ENCODE results near the gene SLC25A53.
"Not testable (repeated sequence)": the region's sequence is repeated elsewhere in the genome, so short reads cannot be mapped to it uniquely, and the experiment has no call there.

DNA sequence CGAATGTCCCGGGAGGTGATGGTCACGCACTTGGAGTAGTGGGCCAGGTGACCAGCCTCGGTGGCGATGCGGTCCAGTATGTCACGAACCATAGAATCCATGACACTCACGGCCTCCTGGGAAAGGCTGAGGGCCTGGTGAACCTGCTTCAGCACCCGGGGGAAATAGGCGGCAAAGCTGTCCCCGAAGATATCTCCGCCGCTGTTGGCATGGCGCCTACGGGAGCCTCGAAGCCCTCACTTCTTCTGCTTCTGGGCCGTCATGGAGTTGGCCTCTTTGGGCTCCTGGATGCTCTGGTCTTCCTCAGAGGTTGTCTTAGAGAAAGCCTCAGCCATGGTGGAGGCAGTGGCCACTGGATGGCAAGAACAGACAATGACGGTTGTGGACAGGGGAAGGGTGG, 94.2 kb downstream of the SLC25A53 start:
- not testable (repeated sequence) for TF ChIP-seq ZBTB8A (tag by site-specific recombination; IDR thresholded peaks at IDR 0.05); GLI4 (tag by site-specific recombination; IDR thresholded peaks at IDR 0.05); HOXD13 (CRISPR knock-in tag; IDR thresholded peaks at IDR 0.05; ENCODE audit: borderline replicate concordance); ZFP69B (tag by site-specific recombination; IDR thresholded peaks at IDR 0.05); YY1 (tag by site-specific recombination; IDR thresholded peaks at IDR 0.05)
- TF ChIP-seq, protein P1, sequence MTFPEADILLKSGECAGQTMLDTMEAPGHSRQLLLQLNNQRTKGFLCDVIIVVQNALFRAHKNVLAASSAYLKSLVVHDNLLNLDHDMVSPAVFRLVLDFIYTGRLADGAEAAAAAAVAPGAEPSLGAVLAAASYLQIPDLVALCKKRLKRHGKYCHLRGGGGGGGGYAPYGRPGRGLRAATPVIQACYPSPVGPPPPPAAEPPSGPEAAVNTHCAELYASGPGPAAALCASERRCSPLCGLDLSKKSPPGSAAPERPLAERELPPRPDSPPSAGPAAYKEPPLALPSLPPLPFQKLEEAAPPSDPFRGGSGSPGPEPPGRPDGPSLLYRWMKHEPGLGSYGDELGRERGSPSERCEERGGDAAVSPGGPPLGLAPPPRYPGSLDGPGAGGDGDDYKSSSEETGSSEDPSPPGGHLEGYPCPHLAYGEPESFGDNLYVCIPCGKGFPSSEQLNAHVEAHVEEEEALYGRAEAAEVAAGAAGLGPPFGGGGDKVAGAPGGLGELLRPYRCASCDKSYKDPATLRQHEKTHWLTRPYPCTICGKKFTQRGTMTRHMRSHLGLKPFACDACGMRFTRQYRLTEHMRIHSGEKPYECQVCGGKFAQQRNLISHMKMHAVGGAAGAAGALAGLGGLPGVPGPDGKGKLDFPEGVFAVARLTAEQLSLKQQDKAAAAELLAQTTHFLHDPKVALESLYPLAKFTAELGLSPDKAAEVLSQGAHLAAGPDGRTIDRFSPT (tag by site-specific recombination; IDR thresholded peaks at IDR 0.05), result not testable (repeated sequence)
- TF ChIP-seq, protein P2, sequence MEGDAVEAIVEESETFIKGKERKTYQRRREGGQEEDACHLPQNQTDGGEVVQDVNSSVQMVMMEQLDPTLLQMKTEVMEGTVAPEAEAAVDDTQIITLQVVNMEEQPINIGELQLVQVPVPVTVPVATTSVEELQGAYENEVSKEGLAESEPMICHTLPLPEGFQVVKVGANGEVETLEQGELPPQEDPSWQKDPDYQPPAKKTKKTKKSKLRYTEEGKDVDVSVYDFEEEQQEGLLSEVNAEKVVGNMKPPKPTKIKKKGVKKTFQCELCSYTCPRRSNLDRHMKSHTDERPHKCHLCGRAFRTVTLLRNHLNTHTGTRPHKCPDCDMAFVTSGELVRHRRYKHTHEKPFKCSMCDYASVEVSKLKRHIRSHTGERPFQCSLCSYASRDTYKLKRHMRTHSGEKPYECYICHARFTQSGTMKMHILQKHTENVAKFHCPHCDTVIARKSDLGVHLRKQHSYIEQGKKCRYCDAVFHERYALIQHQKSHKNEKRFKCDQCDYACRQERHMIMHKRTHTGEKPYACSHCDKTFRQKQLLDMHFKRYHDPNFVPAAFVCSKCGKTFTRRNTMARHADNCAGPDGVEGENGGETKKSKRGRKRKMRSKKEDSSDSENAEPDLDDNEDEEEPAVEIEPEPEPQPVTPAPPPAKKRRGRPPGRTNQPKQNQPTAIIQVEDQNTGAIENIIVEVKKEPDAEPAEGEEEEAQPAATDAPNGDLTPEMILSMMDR (tag by site-specific recombination; IDR thresholded peaks at IDR 0.05), result not testable (repeated sequence)
- TF ChIP-seq, protein P3, sequence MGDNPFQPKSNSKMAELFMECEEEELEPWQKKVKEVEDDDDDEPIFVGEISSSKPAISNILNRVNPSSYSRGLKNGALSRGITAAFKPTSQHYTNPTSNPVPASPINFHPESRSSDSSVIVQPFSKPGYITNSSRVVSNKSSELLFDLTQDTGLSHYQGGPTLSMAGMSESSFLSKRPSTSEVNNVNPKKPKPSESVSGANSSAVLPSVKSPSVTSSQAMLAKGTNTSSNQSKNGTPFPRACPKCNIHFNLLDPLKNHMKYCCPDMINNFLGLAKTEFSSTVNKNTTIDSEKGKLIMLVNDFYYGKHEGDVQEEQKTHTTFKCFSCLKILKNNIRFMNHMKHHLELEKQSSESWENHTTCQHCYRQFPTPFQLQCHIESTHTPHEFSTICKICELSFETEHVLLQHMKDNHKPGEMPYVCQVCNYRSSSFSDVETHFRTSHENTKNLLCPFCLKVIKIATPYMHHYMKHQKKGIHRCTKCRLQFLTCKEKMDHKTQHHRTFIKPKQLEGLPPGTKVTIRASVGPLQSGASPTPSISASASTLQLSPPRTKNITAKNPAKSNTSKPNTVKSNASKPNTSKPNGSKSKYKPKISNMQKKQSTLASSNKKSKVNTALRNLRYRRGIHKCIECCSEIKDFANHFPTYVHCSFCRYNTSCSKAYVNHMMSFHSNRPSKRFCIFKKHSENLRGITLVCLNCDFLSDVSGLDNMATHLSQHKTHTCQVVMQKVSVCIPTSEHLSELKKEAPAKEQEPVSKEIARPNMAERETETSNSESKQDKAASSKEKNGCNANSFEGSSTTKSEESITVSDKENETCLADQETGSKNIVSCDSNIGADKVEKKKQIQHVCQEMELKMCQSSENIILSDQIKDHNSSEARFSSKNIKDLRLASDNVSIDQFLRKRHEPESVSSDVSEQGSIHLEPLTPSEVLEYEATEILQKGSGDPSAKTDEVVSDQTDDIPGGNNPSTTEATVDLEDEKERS (tag by site-specific recombination; IDR thresholded peaks at IDR 0.05), result not testable (repeated sequence)
- TF ChIP-seq, protein P4, sequence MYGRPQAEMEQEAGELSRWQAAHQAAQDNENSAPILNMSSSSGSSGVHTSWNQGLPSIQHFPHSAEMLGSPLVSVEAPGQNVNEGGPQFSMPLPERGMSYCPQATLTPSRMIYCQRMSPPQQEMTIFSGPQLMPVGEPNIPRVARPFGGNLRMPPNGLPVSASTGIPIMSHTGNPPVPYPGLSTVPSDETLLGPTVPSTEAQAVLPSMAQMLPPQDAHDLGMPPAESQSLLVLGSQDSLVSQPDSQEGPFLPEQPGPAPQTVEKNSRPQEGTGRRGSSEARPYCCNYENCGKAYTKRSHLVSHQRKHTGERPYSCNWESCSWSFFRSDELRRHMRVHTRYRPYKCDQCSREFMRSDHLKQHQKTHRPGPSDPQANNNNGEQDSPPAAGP (tag by site-specific recombination; IDR thresholded peaks at IDR 0.05), result not testable (repeated sequence)
- TF ChIP-seq, protein P5, sequence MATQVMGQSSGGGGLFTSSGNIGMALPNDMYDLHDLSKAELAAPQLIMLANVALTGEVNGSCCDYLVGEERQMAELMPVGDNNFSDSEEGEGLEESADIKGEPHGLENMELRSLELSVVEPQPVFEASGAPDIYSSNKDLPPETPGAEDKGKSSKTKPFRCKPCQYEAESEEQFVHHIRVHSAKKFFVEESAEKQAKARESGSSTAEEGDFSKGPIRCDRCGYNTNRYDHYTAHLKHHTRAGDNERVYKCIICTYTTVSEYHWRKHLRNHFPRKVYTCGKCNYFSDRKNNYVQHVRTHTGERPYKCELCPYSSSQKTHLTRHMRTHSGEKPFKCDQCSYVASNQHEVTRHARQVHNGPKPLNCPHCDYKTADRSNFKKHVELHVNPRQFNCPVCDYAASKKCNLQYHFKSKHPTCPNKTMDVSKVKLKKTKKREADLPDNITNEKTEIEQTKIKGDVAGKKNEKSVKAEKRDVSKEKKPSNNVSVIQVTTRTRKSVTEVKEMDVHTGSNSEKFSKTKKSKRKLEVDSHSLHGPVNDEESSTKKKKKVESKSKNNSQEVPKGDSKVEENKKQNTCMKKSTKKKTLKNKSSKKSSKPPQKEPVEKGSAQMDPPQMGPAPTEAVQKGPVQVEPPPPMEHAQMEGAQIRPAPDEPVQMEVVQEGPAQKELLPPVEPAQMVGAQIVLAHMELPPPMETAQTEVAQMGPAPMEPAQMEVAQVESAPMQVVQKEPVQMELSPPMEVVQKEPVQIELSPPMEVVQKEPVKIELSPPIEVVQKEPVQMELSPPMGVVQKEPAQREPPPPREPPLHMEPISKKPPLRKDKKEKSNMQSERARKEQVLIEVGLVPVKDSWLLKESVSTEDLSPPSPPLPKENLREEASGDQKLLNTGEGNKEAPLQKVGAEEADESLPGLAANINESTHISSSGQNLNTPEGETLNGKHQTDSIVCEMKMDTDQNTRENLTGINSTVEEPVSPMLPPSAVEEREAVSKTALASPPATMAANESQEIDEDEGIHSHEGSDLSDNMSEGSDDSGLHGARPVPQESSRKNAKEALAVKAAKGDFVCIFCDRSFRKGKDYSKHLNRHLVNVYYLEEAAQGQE (tag by site-specific recombination; IDR thresholded peaks at IDR 0.05), result not testable (repeated sequence)

Measured in HEK293 (cell line).